Measurements from ENCODE around the gene ERG. TPM values are rescaled to one million over a fixed set of nuclear protein-coding genes. Genes with fewer than 3 reads are reported as not detected.

Gene ERG
- total RNA-seq, 2 donors from 2014 or later = 0.07 TPM; not detected in 1

GRCh38 chr21:38493549-38494250 is 4.6 kb downstream of the ERG start:
- peaks cover 89% of the 10 kb centered on the region for H3K27me3 Mint-ChIP-seq (ENCODE audit: low read depth)

GRCh38 chr21:38492007-38492406 is 6.3 kb downstream of the ERG start:
- no peak overlapping the region for H3K4me3 Mint-ChIP-seq
- DNase-seq = no peak
- H3K27me3 Mint-ChIP-seq (ENCODE audit: low read depth) = peaks cover 87% of the 10 kb centered on the region

More at GRCh38 chr21:38493549-38494250, 4.6 kb downstream of the ERG start:
- no peaks in the 10 kb centered on the region for H3K36me3 Mint-ChIP-seq (ENCODE audit: insufficient read depth in 2 of 2)
- no peak for ATAC-seq (replicated peaks in 1 of 2)
- no peak overlapping the region for H3K4me3 Mint-ChIP-seq
- no peak overlapping the region for H3K27ac Mint-ChIP-seq
- DNase-seq = no peak
- peaks cover 4% of the 10 kb centered on the region for H3K4me1 Mint-ChIP-seq (ENCODE audit: low read depth)
- no peaks in the 10 kb centered on the region for H3K9me3 Mint-ChIP-seq

GRCh38 chr21:38491536-38491935 is 6.7 kb downstream of the ERG start:
- no peak for ATAC-seq (replicated peaks in 1 of 2)
- peaks cover 4% of the 10 kb centered on the region for H3K4me1 Mint-ChIP-seq (ENCODE audit: low read depth)
- peaks cover 90% of the 10 kb centered on the region for H3K27me3 Mint-ChIP-seq (ENCODE audit: low read depth)
- no peak overlapping the region for H3K27ac Mint-ChIP-seq
- H3K4me3 Mint-ChIP-seq = no peak overlapping the region
- DNase-seq = no peak
- no peaks in the 10 kb centered on the region for H3K36me3 Mint-ChIP-seq (ENCODE audit: insufficient read depth in 2 of 2)
- no peaks in the 10 kb centered on the region for H3K9me3 Mint-ChIP-seq

More at GRCh38 chr21:38492007-38492406, 6.3 kb downstream of the ERG start:
- ATAC-seq (replicated peaks in 1 of 2) = no peak
- Mint-ChIP-seq H3K36me3 (ENCODE audit: insufficient read depth in 2 of 2) (no peaks in the 10 kb centered on the region), H3K9me3 (no peaks in the 10 kb centered on the region), H3K27ac (no peak overlapping the region), H3K4me1 (ENCODE audit: low read depth) (peaks cover 4% of the 10 kb centered on the region)

- DNase-seq (no peak), ATAC-seq (replicated peaks in 1 of 2) (no peak)
- no peak overlapping the region for H3K27ac Mint-ChIP-seq
- no peaks in the 10 kb centered on the region for H3K9me3 Mint-ChIP-seq
- peaks cover 85% of the 10 kb centered on the region for H3K27me3 Mint-ChIP-seq (ENCODE audit: low read depth)
- no peaks in the 10 kb centered on the region for H3K36me3 Mint-ChIP-seq (ENCODE audit: insufficient read depth in 2 of 2)
- no peak overlapping the region for H3K4me3 Mint-ChIP-seq
- peaks cover 4% of the 10 kb centered on the region for H3K4me1 Mint-ChIP-seq (ENCODE audit: low read depth)
Observed at GRCh38 chr21:38490411-38491020, 7.8 kb downstream of the ERG start.

- no peaks in the 10 kb centered on the region for H3K36me3 Mint-ChIP-seq (ENCODE audit: insufficient read depth in 2 of 2)
- DNase-seq (no peak), ATAC-seq (replicated peaks in 1 of 2) (no peak)
- no peaks in the 10 kb centered on the region for H3K4me1 Mint-ChIP-seq (ENCODE audit: low read depth)
- peaks cover 78% of the 10 kb centered on the region for H3K27me3 Mint-ChIP-seq (ENCODE audit: low read depth)
- H3K9me3 Mint-ChIP-seq = no peaks in the 10 kb centered on the region
- no peak overlapping the region for H3K4me3 Mint-ChIP-seq
- no peak overlapping the region for H3K27ac Mint-ChIP-seq
Observed at GRCh38 chr21:38489729-38490128, 8.5 kb downstream of the ERG start.

- Mint-ChIP-seq H3K36me3 (ENCODE audit: insufficient read depth in 2 of 2) (no peaks in the 10 kb centered on the region), H3K27ac (no peak overlapping the region), H3K9me3 (no peaks in the 10 kb centered on the region), H3K27me3 (ENCODE audit: low read depth) (peaks cover 73% of the 10 kb centered on the region), H3K4me1 (ENCODE audit: low read depth) (no peaks in the 10 kb centered on the region), H3K4me3 (no peak overlapping the region)
- no peak for DNase-seq
- ATAC-seq (replicated peaks in 1 of 2) = no peak
Observed at GRCh38 chr21:38489271-38489652, 9.0 kb downstream of the ERG start.

- no peak for ATAC-seq (replicated peaks in 1 of 2)
- no peak for DNase-seq
- H3K27ac Mint-ChIP-seq = no peak overlapping the region
- H3K4me3 Mint-ChIP-seq = no peak overlapping the region
- H3K4me1 Mint-ChIP-seq (ENCODE audit: low read depth) = no peaks in the 10 kb centered on the region
- H3K9me3 Mint-ChIP-seq = no peaks in the 10 kb centered on the region
- H3K27me3 Mint-ChIP-seq (ENCODE audit: low read depth) = peaks cover 68% of the 10 kb centered on the region
- no peaks in the 10 kb centered on the region for H3K36me3 Mint-ChIP-seq (ENCODE audit: insufficient read depth in 2 of 2)
Observed at GRCh38 chr21:38488640-38489270, 9.5 kb downstream of the ERG start.

GRCh38 chr21:38487901-38488639 is 10.2 kb downstream of the ERG start:
- Mint-ChIP-seq H3K4me1 (ENCODE audit: low read depth) (no peaks in the 10 kb centered on the region), H3K9me3 (no peaks in the 10 kb centered on the region), H3K27me3 (ENCODE audit: low read depth) (peaks cover 64% of the 10 kb centered on the region), H3K27ac (no peak overlapping the region), H3K36me3 (ENCODE audit: insufficient read depth in 2 of 2) (no peaks in the 10 kb centered on the region), H3K4me3 (no peak overlapping the region)
- DNase-seq (no peak), ATAC-seq (replicated peaks in 1 of 2) (no peak)

- no peak overlapping the region for H3K27ac Mint-ChIP-seq
- DNase-seq (no peak), ATAC-seq (replicated peaks in 1 of 2) (no peak)
- no peaks in the 10 kb centered on the region for H3K36me3 Mint-ChIP-seq (ENCODE audit: insufficient read depth in 2 of 2)
- H3K9me3 Mint-ChIP-seq = no peaks in the 10 kb centered on the region
- H3K4me3 Mint-ChIP-seq = no peak overlapping the region
- H3K27me3 Mint-ChIP-seq (ENCODE audit: low read depth) = peaks cover 53% of the 10 kb centered on the region
- no peaks in the 10 kb centered on the region for H3K4me1 Mint-ChIP-seq (ENCODE audit: low read depth)
Observed at GRCh38 chr21:38486706-38487105, 11.6 kb downstream of the ERG start.

- Mint-ChIP-seq H3K9me3 (no peaks in the 10 kb centered on the region), H3K4me3 (no peak overlapping the region), H3K4me1 (ENCODE audit: low read depth) (no peaks in the 10 kb centered on the region), H3K36me3 (ENCODE audit: insufficient read depth in 2 of 2) (no peaks in the 10 kb centered on the region), H3K27me3 (ENCODE audit: low read depth) (peaks cover 48% of the 10 kb centered on the region), H3K27ac (no peak overlapping the region)
- no peak for DNase-seq
- no peak for ATAC-seq (replicated peaks in 1 of 2)
Observed at GRCh38 chr21:38486221-38486620, 12.1 kb downstream of the ERG start.

GRCh38 chr21:38479641-38480525 is 18.4 kb downstream of the ERG start:
- peak overlapping the region; percentile 25 to 48 for H3K4me3 Mint-ChIP-seq
- H3K27ac Mint-ChIP-seq = no peak overlapping the region
- peaks cover 50% of the 10 kb centered on the region for H3K27me3 Mint-ChIP-seq (ENCODE audit: low read depth)
- peak; percentile 29 for ATAC-seq (replicated peaks in 1 of 2)
- H3K4me1 Mint-ChIP-seq (ENCODE audit: low read depth) = peaks cover 27% of the 10 kb centered on the region
- DNase-seq = no peak
- H3K36me3 Mint-ChIP-seq (ENCODE audit: insufficient read depth in 2 of 2) = no peaks in the 10 kb centered on the region
- H3K9me3 Mint-ChIP-seq = no peaks in the 10 kb centered on the region

GRCh38 chr21:38478782-38479181 is 19.5 kb downstream of the ERG start:
- peak; percentile 26 to 49 for DNase-seq
- Mint-ChIP-seq H3K27ac (no peak overlapping the region), H3K4me3 (peak overlapping the region in 1 of 2 donors; percentile 17), H3K9me3 (no peaks in the 10 kb centered on the region), H3K36me3 (ENCODE audit: insufficient read depth in 2 of 2) (no peaks in the 10 kb centered on the region), H3K4me1 (ENCODE audit: low read depth) (peaks cover 27% of the 10 kb centered on the region), H3K27me3 (ENCODE audit: low read depth) (peaks cover 61% of the 10 kb centered on the region)
- peak; percentile 92 for ATAC-seq (replicated peaks in 1 of 2)

All from activated T-cell treated with anti-CD3 and anti-CD28 coated beads, Interleukin-2, amount 50 U/mL, for 72 hours (primary cell).